Skeletal muscle tissue (tissue), 4 donors: Measurements from ENCODE around the gene SIGLEC11. TPM values are rescaled to one million over a fixed set of nuclear protein-coding genes. Genes with fewer than 3 reads are reported as not detected.

Experiments used
- H3K27ac ChIP-seq: one replicate; pipeline ENCODE4 v1.7.0; 2013; ENCODE audit warnings: mild to moderate bottlenecking, low read depth, low read length, inconsistent platforms
- H3K27me3 ChIP-seq, 3 donors: one replicate each; pipeline ENCODE4 v1.7.0; 2013; ENCODE audit warnings: low read length in 3 of 3; ENCODE audit not compliant: control insufficient read depth in 3 of 3, insufficient read depth in 3 of 3
- H3K36me3 ChIP-seq, 3 donors: one replicate each; pipeline ENCODE4 v1.7.0; 2013; ENCODE audit warnings: low read length in 3 of 3; ENCODE audit not compliant: control insufficient read depth in 3 of 3, insufficient read depth in 3 of 3
- H3K4me1 ChIP-seq, 3 donors: one replicate each; pipeline ENCODE4 v1.7.0; 2013; ENCODE audit warnings: low read length in 3 of 3, mild to moderate bottlenecking in 3 of 3; ENCODE audit not compliant: control insufficient read depth in 3 of 3, insufficient read depth in 3 of 3
- H3K4me3 ChIP-seq, 3 donors: one replicate each; pipeline ENCODE4 v1.7.0; 2013; ENCODE audit warnings: low read length in 3 of 3
- H3K9ac ChIP-seq, 3 donors: one replicate each; pipeline ENCODE4 v1.7.0; 2013; ENCODE audit warnings: low read length in 3 of 3, mild to moderate bottlenecking in 3 of 3, moderate library complexity in 2 of 3, low read depth in 1 of 3
- H3K9me3 ChIP-seq, 3 donors: one replicate each; pipeline ENCODE4 v1.7.0; 2013; ENCODE audit warnings: low read length in 3 of 3; ENCODE audit not compliant: control insufficient read depth in 3 of 3
- total RNA-seq: library from RNA; depleted of rRNA; stranded (reverse); fragments of >200 nt; gene quantifications from one replicate; pipeline ENCODE4 v1.2.3, GENCODE V29; 2014
- donor health status: Osteomylitis.

Gene SIGLEC11
- total RNA-seq, 1 donor from 2014 or later = 1.6 TPM

DNA sequence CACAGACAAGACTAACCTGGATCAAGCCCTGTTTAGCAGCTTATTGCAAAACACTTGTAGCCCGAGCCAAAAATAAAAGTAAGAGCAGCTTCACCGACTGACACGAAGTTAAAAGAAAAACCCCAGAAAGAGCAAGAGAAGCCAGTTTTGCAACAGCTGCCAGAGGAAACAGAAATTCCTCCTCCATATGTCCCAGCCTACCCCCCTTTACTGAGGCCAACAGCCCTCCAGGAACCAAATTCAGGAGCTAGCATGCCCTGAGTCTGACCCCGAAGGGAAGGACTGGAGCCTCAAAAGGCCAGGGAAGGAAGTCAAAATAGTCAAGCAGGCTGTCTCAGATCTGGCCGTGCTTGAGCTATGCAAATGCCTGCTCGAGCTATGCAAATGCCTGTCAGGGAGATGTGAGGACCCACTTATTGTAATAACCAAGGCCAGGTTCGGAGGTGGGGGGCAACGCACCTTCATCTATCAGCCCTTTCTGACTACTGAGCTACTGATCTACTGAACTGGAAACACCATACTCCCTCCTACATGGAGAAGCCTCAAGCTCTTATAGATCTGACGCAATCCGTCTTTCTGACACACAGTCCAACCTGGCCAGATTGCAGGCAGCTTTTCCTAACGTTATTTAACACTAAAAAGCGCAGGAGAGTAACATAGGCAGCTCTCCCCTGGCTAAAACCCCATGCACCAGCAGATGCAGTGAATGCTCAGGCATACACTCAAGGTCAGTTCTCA is 6.7 kb downstream of the SIGLEC11 start:
- Histone ChIP-seq H3K36me3 (no peaks in the 10 kb centered on the region), H3K9me3 (no peaks in the 10 kb centered on the region), H3K27me3 (peaks cover 8 to 44% (median 18%) of the 10 kb centered on the region in 3 donors), H3K4me3 (no peak overlapping the region), H3K9ac (no peak overlapping the region), H3K27ac (no peak overlapping the region), H3K4me1 (peaks cover 7 to 13% (median 9%) of the 10 kb centered on the region in 3 donors)

GRCh38 chr19:49953416-49953815 is 7.6 kb downstream of the SIGLEC11 start:
- Histone ChIP-seq H3K4me1 (peaks cover 7 to 13% (median 9%) of the 10 kb centered on the region in 3 donors), H3K9ac (no peak overlapping the region), H3K27ac (no peak overlapping the region), H3K36me3 (no peaks in the 10 kb centered on the region), H3K4me3 (no peak overlapping the region), H3K9me3 (no peaks in the 10 kb centered on the region), H3K27me3 (peaks cover 8 to 46% (median 18%) of the 10 kb centered on the region in 3 donors)

GRCh38 chr19:49952906-49953305 is 8.1 kb downstream of the SIGLEC11 start:
- H3K4me1 ChIP-seq = peaks cover 7 to 13% (median 9%) of the 10 kb centered on the region in 3 donors
- no peak overlapping the region for H3K4me3 ChIP-seq
- no peaks in the 10 kb centered on the region for H3K9me3 ChIP-seq
- H3K9ac ChIP-seq = no peak overlapping the region
- peaks cover 8 to 46% (median 18%) of the 10 kb centered on the region in 3 donors for H3K27me3 ChIP-seq
- no peak overlapping the region for H3K27ac ChIP-seq
- H3K36me3 ChIP-seq = no peaks in the 10 kb centered on the region

DNA sequence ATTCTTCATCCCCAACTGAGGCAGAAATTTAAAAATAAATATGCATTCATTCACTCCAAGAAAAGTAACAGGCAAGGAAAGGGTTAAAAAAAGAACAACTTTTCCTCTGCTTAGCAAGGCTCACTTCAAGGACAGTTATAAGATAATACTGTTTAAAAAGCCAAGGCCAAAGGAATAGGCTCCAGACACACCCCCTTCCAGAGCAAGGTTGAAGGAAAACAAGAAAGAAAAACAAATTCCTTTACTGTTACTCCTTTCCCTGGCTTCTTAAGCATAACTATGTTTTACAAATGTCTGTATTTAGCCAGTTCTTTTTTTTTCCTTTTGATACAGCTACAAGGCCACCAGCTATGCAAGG is 8.5 kb downstream of the SIGLEC11 start:
- Histone ChIP-seq H3K36me3 (no peaks in the 10 kb centered on the region), H3K4me1 (peaks cover 7 to 13% (median 9%) of the 10 kb centered on the region in 3 donors), H3K9me3 (no peaks in the 10 kb centered on the region), H3K27me3 (peaks cover 8 to 46% (median 18%) of the 10 kb centered on the region in 3 donors), H3K27ac (no peak overlapping the region), H3K4me3 (no peak overlapping the region), H3K9ac (no peak overlapping the region)

GRCh38 chr19:49951806-49952478 is 9.0 kb downstream of the SIGLEC11 start:
- Histone ChIP-seq H3K27ac (no peak overlapping the region), H3K9ac (no peak overlapping the region), H3K36me3 (no peaks in the 10 kb centered on the region), H3K4me3 (no peak overlapping the region), H3K9me3 (no peaks in the 10 kb centered on the region), H3K27me3 (peaks cover 11 to 46% (median 21%) of the 10 kb centered on the region in 3 donors), H3K4me1 (peaks cover 7 to 13% (median 9%) of the 10 kb centered on the region in 3 donors)

- H3K27me3 ChIP-seq = peaks cover 11 to 52% (median 21%) of the 10 kb centered on the region in 3 donors
- H3K9ac ChIP-seq = no peak overlapping the region
- no peaks in the 10 kb centered on the region for H3K36me3 ChIP-seq
- no peak overlapping the region for H3K4me3 ChIP-seq
- peaks cover 7 to 13% (median 9%) of the 10 kb centered on the region in 3 donors for H3K4me1 ChIP-seq
- no peaks in the 10 kb centered on the region for H3K9me3 ChIP-seq
- no peak overlapping the region for H3K27ac ChIP-seq
Observed at GRCh38 chr19:49950956-49951526, 9.9 kb downstream of the SIGLEC11 start.

GRCh38 chr19:49950590-49950948 is 10.4 kb downstream of the SIGLEC11 start:
- H3K36me3 ChIP-seq = no peaks in the 10 kb centered on the region
- no peak overlapping the region for H3K27ac ChIP-seq
- H3K9ac ChIP-seq = no peak overlapping the region
- no peaks in the 10 kb centered on the region for H3K9me3 ChIP-seq
- H3K27me3 ChIP-seq = peaks cover 11 to 52% (median 21%) of the 10 kb centered on the region in 3 donors
- peaks cover 7 to 13% (median 9%) of the 10 kb centered on the region in 3 donors for H3K4me1 ChIP-seq
- no peak overlapping the region for H3K4me3 ChIP-seq

DNA sequence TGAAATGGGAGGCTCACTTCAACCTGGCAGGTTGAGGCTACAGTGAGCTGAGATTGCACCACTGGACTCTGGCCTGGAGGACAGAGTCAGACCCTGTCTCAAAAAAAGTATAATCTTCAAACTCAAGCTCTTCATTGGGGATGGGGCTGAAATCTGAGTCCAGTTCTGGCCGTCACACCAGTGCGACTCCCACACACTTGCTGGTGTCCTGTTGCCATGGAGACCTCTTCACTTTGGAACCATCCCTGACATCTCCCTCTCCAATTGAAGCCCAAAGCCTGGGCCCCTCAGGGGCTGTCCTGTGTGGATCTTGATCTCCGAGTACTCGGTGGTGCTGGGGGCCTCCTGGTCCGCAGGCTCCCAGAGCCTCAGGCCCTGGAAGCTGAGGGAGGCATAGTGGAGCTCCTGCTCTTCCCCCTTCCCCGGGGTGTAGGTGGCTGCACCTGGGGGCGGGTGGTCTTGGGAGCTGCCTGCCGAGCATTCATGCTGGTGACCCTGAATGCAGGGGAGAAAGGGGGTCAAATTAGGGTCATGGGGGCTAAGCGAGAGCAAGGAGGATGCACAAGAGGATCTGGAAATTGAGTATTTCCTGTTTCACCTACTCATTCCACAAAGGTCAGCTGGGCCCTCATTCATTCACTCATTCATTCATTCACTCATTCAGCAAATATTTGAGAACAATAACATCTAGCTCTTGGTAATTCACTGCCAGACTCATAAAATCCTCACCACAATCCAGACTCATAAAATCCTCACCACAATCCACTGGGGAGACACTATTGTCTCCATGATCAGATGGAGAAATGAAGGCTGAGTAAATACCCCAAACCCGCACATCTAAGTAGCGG is 11.0 kb downstream of the SIGLEC11 start:
- H3K4me3 ChIP-seq = no peak overlapping the region
- H3K9me3 ChIP-seq = no peaks in the 10 kb centered on the region
- H3K27ac ChIP-seq = no peak overlapping the region
- peaks cover 10 to 51% (median 21%) of the 10 kb centered on the region in 3 donors for H3K27me3 ChIP-seq
- no peaks in the 10 kb centered on the region for H3K36me3 ChIP-seq
- H3K4me1 ChIP-seq = peaks cover 7 to 13% (median 8%) of the 10 kb centered on the region in 3 donors
- no peak overlapping the region for H3K9ac ChIP-seq

DNA sequence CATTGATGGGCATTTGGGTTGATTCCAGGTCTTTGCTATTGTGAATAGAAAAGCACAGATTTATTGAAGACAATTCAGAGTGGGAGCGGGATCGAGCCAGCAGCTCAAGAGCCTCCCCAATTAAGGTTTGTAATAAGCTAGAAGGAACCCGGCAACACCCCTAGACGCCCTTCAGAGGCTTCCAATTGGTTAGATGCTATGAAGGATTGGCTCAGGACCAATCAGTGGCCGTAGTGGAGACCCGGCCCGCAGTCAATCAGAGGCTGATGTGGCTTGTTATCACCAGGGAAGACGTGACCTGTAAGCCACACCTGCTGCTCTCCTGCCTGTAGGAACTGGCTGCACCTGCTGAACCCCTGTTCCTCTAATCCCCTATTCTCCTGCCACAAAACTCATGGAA is 14.6 kb downstream of the SIGLEC11 start:
- H3K4me3 ChIP-seq = no peak overlapping the region
- H3K36me3 ChIP-seq = no peaks in the 10 kb centered on the region
- H3K27ac ChIP-seq = no peak overlapping the region
- H3K4me1 ChIP-seq = no peaks in the 10 kb centered on the region
- no peaks in the 10 kb centered on the region for H3K9me3 ChIP-seq
- H3K27me3 ChIP-seq = peaks cover 3 to 26% (median 13%) of the 10 kb centered on the region in 3 donors
- no peak overlapping the region for H3K9ac ChIP-seq
